Measurements from ENCODE around the gene HMGN3. TPM values are rescaled to one million over a fixed set of nuclear protein-coding genes. Genes with fewer than 3 reads are reported as not detected.
A peak's percentile ranks its signal among the peaks of the same experiment; 100 is the strongest.
"Not testable (repeated sequence)": the region's sequence is repeated elsewhere in the genome, so short reads cannot be mapped to it uniquely, and the experiment has no call there.

HMGN3 gene
- total RNA-seq, 4 donors from 2014 or later: 36.0 to 48.7 (median 39.7) TPM

DNA sequence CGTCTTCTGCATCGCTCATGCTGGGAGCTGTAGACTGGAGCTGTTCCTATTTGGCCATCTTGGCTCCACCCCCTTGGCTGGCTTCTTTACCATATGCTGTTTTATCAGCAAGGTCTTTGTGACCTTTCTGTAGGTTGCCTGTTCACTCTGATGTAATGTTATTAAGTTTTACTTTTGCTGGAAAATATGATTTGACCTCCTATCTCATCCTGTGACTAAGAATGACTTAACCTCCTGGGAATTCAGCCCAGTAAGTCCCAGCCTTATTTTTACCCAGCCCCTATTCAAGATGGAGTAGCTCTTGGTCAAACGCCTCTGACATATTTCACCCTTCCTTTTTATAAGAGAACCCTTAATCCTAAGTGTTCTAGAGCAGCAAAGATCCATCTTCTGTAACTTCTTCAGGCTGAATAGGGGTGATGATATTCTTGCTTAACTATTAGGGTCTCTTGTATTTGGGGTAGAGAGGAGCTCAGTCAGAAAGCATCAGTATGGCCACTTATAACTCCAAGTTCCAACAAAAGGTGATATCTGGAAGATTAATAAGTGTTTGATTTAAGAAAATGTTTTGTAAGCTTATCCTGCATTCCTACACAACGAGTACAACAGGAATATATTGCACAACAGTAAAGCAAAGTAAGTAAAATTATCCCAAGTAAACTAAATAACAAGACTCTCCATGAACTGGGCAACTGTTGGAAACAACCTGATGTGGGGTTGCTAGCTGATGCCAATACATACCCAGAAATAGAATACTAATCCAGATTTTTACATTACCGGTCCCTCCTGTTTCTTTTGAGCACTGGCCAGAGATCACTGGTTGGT, 23.1 kb upstream of the HMGN3 start:
- in situ Hi-C loops (cut with MboI; ENCODE audit: low sequenced_read_pairs in 4 of 4) (no loop called here), intact Hi-C loops (cut with DNase I; ENCODE audit: low total_unique reads) (no loop called here)
- no peak for TF ChIP-seq POLR2A (IDR thresholded peaks at IDR 0.05)
- TF ChIP-seq, protein P1, sequence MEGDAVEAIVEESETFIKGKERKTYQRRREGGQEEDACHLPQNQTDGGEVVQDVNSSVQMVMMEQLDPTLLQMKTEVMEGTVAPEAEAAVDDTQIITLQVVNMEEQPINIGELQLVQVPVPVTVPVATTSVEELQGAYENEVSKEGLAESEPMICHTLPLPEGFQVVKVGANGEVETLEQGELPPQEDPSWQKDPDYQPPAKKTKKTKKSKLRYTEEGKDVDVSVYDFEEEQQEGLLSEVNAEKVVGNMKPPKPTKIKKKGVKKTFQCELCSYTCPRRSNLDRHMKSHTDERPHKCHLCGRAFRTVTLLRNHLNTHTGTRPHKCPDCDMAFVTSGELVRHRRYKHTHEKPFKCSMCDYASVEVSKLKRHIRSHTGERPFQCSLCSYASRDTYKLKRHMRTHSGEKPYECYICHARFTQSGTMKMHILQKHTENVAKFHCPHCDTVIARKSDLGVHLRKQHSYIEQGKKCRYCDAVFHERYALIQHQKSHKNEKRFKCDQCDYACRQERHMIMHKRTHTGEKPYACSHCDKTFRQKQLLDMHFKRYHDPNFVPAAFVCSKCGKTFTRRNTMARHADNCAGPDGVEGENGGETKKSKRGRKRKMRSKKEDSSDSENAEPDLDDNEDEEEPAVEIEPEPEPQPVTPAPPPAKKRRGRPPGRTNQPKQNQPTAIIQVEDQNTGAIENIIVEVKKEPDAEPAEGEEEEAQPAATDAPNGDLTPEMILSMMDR (IDR thresholded peaks at IDR 0.05 in 4 of 5, conservative IDR thresholded peaks at IDR 0.05 in 1 of 5): no peak
- Histone ChIP-seq H3K27me3 (no peaks in the 10 kb centered on the region), H3K36me3 (no peaks in the 10 kb centered on the region), H3K4me1 (no peaks in the 10 kb centered on the region), H3K9me3 (no peaks in the 10 kb centered on the region), H3K4me3 (no peak overlapping the region), H3K27ac (no peak overlapping the region)
- DNase-seq (no peak), ATAC-seq (no peak)

DNA sequence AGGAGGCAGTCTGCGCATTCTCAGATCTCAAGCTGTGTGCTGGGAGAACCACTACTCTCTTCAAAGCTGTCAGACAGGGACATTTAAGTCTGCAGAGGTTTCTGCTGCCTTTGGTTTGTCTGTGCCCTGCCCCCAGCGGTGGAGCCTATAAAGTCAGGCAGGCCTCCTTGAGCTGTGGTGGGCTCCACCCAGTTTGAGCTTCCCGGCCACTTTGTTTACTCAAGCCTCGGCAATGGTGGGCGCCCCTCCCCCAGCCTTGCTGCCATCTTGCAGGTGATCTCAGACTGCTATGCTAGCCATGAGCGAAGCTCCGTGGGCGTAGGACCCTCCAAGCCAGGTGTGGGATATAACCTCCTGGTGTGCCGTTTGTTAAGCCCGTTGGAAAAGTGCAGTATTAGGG, 22.3 kb upstream of the HMGN3 start:
- DNase-seq; H3K27me3 ChIP-seq; intact Hi-C loops (cut with DNase I; ENCODE audit: low total_unique reads); H3K9me3 ChIP-seq; in situ Hi-C loops (cut with MboI; ENCODE audit: low sequenced_read_pairs in 4 of 4); ATAC-seq; H3K4me3 ChIP-seq; H3K27ac ChIP-seq; H3K4me1 ChIP-seq; H3K36me3 ChIP-seq: not testable (repeated sequence)

DNA sequence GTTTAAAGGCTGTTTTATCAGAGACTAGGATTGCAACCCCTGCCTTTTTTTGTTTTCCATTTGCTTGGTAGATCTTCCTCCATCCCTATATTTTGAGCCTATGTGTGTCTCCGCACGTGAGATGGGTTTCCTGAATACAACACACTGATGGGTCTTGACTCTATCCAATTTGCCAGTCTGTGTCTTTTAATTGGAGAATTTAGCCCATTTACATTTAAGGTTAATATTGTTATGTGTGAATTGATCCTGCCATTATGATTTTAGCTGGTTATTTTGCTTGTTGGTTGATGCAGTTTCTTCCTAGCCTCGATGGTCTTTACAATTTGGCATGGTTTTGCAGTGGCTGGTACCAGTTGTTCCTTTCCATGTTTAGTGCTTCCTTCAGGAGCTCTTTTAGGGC, 20.6 kb upstream of the HMGN3 start:
- ATAC-seq; in situ Hi-C loops (cut with MboI; ENCODE audit: low sequenced_read_pairs in 4 of 4); intact Hi-C loops (cut with DNase I; ENCODE audit: low total_unique reads); H3K27ac ChIP-seq; H3K36me3 ChIP-seq; H3K9me3 ChIP-seq; H3K4me3 ChIP-seq; H3K4me1 ChIP-seq; DNase-seq; H3K27me3 ChIP-seq: not testable (repeated sequence)

DNA sequence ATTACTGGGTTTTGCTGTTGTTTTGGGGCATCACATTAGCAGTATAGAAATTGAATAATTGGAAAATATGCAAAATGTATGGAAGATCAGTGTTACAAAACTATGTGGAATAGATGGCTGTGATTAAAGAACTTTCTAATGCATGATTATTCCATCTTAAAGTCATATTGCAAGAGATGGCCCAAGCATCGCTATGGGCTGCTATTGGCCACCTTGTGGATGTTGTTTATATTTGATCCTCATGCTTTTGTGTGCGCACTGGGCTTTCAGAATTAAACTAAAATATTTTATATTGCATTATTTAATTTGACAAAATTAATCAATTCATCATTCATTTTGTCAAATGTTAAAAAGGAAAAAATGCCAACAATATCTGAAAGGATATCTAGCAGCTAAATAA, 16.1 kb upstream of the HMGN3 start:
- no peaks in the 10 kb centered on the region for H3K36me3 ChIP-seq
- in situ Hi-C loops (cut with MboI; ENCODE audit: low sequenced_read_pairs in 4 of 4) (no loop called here), intact Hi-C loops (cut with DNase I; ENCODE audit: low total_unique reads) (no loop called here)
- ATAC-seq (no peak), DNase-seq (no peak)
- H3K4me1 ChIP-seq: peaks cover 0 to 3% of the 10 kb centered on the region in 2 donors
- no peak overlapping the region for H3K27ac ChIP-seq
- no peaks in the 10 kb centered on the region for H3K27me3 ChIP-seq
- TF ChIP-seq POLR2A (IDR thresholded peaks at IDR 0.05): no peak
- TF ChIP-seq, protein P1 (IDR thresholded peaks at IDR 0.05 in 4 of 5, conservative IDR thresholded peaks at IDR 0.05 in 1 of 5): no peak
- no peaks in the 10 kb centered on the region for H3K9me3 ChIP-seq
- H3K4me3 ChIP-seq: no peak overlapping the region

DNA sequence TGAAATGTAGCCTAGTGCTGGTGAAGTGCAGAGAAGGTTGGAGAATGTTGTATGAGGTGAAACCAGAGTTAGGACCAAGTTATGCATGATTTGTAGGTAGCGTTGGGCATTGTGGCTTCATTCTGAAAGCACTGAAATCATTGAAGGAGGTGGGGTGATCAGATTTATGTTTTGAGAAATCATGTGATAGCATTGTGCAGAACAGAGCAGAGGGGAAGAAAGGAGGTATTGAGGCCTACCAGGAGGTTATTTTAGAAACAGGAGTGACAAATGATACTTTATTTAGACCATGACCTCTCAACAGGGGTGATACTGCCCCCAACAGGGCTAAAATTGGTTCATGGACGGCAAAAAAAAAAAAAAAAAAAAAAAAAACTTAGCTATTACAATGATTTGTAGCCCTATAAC, 15.6 kb upstream of the HMGN3 start:
- peaks cover 0 to 3% of the 10 kb centered on the region in 2 donors for H3K4me1 ChIP-seq
- TF ChIP-seq, protein P1 (IDR thresholded peaks at IDR 0.05 in 4 of 5, conservative IDR thresholded peaks at IDR 0.05 in 1 of 5): no peak
- TF ChIP-seq POLR2A (IDR thresholded peaks at IDR 0.05): no peak
- ATAC-seq: peak; percentile 79 to 89
- H3K9me3 ChIP-seq: no peaks in the 10 kb centered on the region
- no peaks in the 10 kb centered on the region for H3K36me3 ChIP-seq
- H3K4me3 ChIP-seq: no peak overlapping the region
- intact Hi-C loops (cut with DNase I; ENCODE audit: low total_unique reads): no loop called here
- in situ Hi-C loops (cut with MboI; ENCODE audit: low sequenced_read_pairs in 4 of 4): no loop called here
- H3K27ac ChIP-seq: peak overlapping the region in 1 of 4 donors; percentile 25
- no peak for DNase-seq
- H3K27me3 ChIP-seq: no peaks in the 10 kb centered on the region

Data from gastrocnemius medialis (tissue), 4 donors.